Measurements from ENCODE around the gene SGMS1.

The SGMS1 gene

DNA sequence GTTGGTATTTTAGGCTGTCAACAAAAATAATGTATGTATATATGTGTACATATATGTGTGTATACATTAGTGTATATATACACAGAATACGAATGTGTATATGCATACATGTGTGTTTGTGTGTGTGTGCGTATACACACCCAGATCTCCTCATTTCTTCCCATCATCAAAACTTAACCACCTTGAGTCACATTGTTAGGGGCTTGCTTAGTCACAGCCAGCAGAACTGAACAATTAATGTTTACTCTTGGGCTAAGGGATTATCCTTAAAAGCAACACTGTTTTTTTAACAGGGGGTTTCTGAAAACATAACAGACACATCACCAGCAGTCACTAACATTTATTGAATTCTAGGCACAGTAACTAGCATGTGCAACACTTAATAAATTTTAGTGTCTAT lies 289.5 kb downstream of the SGMS1 start:
- no peak for DNase-seq (ENCODE audit: low read depth)

DNA sequence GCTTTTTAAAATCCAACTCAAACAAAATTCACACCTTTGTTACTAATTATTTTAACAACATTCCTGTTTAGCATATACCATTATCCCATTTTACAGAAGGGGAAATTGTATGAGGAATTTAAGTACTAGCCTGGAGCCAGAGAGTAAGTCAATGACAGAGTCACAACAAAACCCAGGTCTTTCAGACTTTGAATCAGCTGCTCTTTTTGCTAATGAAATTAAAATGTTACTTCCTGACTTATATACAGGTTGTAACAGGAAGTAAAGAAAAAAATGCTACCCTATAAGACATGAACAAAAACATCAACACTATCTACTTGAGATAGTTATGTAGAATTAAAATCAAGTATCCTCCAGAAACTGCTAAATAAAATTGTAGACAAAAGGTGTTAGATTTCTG lies 289.9 kb downstream of the SGMS1 start:
- DNase-seq (ENCODE audit: low read depth) = no peak

DNA sequence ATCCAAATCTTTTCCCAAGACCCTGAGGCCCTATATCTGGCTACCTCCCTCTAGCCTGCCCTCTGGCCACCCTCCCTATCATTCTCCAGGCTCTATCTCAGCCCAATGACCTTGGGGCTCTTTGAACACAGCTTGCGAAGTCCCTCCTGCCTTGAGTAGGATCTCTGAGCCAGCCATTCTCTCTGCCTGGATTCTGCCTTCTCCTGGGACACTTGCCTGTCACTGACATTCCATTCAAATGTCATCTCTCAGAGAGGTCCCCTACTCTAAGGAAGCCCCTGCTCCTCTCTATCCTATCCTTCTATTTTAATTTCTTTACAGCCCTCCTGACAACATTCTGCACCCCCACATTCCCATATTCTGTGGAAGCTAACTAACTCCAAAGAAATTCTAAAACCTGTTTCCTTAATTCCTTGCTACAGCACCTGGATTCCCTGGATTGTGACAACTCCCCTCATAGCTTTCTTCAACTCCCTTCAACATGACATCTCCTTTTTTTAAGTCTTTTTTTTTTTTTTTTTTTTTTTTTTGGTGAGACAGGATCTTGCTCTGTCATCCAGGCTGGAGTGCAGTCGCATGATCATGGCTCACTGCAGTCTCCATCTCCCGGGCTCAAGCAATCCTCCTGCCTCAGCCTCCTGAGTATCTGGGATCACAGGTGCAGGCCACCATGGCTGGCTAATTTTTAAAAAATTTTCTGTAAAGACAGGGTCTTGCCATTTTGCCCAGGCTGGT lies 291.5 kb downstream of the SGMS1 start:
- DNase-seq (ENCODE audit: low read depth) = no peak

DNA sequence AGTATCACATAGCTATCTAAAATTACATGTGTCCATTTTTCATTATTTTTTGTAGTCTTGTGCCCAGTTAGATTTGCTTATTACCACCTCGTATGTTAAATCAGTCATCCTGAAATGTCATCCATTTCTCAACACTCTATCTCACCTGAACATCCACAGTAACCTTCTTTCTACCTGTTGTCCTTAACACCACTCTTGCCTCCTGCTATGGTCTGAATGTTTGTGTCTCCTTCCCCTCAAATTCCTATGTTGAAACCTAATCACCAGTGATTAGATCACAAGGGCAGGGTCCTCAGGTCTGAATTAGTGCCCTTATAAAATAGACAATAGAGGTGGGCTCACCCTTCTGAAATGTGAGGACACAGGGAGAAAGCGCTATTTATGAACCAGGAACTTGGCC lies 292.3 kb downstream of the SGMS1 start:
- no peak for DNase-seq (ENCODE audit: low read depth)

DNA sequence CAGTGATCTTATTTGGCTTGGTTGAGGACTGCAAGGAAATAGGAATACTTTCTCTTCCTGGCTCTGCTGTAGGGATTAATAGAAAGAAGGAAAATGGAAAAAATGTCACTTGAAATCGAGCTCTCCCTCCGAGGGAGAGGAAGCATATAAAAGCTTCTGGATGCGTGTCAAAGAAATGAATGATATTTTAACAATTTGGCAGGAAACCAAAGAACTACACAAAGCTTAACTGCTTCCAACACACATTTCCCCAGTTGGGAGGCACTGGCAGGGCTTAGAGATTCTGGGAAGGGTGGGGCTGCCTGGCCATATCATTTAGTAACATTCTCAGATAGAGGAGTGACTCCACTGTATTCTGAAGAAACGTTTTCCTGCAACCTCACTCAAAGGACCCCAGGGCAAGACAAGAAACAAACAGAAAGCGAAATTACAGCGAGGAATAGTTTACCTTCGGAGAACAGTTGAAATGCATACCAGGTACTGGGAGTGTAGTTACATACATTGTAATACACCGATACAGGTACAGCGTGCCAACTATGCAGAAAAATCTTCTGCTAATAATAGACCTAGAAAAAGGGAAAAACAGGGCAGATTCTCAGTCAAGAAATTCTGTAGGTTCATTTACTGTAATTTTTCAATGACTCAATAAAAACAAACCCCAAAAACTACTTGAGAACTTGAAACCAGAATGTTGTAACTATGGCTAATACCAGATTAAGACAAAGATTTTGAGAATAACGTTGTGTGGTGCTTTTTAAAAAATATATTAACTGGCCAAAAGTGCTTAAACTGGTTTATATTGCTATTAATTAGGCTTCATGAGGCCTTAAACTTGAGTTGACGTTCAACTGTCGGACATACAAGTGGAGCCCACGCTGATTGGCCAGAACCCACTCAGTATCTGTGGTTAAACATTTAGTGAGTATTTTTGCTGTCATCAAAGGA lies 296.7 kb downstream of the SGMS1 start:
- peak; percentile 75 for DNase-seq (ENCODE audit: low read depth)

DNA sequence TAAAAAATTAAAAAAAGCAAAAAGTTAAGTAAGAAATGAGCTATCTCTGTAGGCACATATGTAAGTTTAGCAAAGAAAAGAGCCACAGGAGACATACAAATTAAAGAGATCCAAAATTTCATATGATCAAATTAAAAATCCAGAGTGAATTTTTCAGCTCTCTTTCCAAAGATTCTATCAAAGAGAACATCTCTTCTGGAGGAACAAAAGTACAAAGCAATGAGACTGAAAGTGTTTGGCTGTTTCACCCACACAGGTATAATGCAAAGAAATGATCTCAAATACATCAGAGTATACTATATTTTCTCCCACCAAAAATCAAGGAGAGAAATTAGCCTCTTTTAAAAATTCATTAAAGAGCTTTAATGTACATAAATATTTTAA lies 297.6 kb downstream of the SGMS1 start:
- no peak for DNase-seq (ENCODE audit: low read depth)

DNA sequence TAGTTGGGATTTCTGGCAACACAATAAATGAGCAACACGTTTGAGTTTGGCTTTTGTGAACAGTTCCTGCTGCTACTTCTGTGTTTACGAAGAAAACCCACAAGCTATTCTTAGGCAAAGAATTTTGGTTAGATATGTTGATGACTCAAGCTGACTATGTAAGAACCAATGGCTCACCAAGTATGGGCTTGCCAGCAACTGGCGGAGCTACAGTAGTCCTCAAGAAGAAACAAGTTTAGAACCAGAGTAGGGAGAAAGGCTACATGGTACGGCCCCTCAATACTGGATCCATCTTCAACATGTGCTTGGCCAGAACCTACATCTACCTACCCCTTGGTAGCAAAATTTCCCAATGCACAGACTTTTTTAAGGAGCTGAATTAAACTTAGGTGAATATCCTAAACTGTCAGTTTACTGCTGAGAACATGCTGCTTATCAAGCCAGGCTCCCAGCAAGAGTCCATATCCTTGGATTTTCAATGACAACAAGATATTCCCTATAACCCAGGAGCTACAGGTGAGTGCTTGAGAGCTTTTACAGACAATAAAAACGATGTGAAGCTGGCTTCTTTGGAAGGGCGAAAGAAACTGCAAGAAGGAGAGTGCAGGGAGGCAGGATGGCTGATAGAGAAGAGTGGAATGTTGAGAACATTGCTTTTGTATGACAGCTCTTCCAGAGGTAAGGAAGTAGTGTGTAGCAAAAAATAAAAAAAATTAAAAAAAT lies 298.1 kb downstream of the SGMS1 start:
- peak; percentile 97 for DNase-seq (ENCODE audit: low read depth)

DNA sequence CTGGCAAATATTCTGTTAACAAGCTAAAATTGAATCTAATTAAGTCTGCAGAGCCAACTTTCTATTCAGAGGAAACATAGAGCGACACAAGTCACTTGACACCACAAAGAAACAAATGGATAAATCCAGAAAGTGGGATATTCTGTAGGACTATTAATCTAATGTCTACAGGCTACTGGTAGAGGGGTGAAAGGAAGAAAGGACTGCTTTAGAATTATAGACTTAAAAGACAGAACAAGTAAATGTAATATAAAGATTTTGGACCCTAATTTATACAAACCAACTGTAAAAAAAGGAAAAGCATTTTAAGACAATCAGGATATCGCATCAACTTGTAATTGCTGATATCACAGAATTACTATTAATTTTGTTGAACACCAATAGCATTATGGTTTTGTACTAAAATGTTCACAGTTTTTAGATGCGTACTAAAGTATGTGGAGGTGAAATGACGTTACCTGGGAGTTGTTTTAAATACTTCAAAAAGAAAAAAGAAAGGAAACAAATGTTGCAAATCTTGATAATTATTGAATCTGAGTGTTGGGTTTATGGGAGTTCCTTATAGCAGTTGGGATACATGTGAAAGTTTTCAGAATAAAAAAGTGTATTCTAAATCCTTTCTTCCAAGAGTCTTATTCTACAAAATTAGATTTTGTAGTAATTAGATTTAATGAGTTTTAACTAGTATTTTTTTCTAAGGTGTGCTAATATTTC lies 298.9 kb downstream of the SGMS1 start:
- DNase-seq (ENCODE audit: low read depth) = no peak

DNA sequence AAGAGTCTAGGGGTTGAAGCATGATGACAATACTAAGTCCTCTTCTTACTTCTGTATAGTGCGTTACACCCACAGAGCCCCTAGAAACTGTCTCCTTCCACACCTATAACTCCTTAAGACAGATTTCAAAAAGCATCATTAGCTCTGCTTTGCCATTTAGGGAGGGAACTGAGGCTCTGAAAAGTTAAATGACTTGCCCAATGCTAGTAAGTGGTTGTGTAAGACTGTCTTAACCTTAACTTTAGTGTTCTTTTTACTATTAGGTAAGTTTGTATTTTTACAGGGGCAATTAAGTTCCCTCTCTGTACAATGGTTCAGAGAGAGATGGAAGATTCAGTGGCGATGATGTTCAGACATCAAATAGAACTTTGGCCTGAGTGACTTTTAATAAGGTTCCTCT lies 299.7 kb downstream of the SGMS1 start:
- no peak for DNase-seq (ENCODE audit: low read depth)

DNA sequence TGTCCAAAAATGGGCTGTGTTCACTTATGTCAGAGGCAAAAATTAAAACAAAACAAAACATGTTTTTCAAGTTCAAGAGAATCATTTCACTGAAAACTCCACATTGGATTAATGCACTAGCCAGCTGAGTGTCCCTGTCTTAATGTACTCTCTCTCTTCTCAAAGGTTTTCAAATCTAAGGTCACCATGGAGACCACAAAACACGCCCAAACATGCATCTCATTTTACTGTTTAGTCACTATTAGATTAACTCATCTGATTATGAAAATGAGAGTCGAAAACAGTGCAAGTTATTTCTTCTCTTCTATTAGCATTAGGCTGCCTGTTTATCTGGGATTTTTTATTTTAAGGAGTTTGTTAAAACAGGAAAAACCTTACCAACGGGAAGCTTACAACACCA lies 301.7 kb downstream of the SGMS1 start:
- peak; percentile 54 for DNase-seq (ENCODE audit: low read depth)

DNA sequence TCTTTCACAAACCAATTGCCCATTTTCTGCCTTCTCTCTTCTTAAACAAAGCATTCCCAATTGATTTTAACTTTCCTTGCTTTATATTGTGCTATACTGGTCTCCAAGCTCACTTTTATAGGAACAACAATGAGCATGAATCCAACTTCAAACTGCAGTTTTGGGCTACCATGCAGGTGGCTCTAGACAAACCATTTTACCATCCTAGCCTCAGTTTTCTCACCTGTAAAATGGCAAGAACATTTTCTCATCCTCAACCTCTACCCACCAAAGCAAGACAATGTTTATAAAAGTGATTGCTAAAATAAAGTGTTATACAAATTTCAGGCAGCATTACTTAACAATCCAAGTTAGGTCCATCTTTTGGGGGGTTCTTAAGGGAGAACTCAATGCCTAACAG lies 305.6 kb downstream of the SGMS1 start:
- no peak for DNase-seq (ENCODE audit: low read depth)

DNA sequence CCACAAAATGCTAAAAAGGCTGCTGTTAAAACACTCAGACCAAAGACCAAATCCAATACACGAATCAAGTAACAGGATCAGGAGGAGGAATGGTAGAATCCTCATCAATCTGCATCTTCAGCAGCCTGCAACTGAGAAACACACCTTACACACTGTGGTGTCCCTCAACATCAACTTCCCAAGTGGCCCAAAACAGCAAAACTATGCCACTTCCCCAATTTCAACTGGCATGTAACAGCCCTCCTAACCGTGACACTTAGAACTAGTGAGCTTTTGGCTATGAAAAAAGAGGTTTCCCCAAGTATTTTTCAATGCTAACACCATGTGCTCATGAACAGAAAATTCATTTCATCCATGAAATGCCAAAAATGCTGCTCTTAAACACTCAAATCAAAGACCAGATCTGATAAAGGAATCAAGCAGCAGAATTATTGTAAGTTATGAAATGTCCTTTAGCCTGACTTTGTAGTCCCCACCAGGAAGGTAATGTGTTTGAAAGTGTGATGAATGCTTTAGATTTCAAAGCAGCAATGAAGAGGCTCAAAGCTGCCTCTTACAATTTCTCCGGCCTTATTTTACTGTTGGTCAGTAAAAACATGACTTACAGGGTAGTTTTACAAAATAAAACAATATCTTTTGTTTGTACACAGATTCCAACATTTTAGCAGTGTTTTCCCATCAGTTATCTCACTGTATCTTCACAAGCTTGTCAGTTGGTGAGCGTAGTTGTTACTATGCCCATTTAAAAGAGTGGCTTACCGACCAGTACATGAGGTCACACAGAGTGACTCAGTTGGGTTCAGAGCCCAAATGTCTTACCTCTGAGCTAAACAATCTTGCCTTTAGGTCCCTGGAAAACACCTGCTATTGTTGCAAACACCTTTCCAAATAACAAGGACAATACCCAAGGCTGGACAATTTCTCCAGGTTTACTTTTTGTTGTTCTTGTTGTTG lies 306.8 kb downstream of the SGMS1 start:
- no peak for DNase-seq (ENCODE audit: low read depth)

DNA sequence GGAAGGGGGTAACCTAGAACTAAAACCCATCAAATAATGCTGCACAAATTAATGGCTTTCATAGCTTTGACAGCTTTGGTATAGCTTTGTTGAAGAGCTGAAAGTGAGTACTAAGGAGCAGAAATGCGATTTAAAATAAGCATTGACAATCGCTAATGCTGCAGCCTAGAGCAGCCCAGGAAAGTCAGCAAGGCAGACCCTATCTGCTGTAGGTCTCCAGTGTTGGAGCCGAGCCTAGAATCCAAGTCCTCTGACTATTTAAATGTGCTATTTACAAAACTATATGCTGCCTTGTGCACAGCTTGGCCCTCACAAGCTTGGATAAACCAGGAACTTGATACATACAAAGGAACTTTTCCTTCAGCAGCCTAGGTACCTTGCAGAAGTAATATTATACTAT lies 307.6 kb downstream of the SGMS1 start:
- no peak for DNase-seq (ENCODE audit: low read depth)

DNA sequence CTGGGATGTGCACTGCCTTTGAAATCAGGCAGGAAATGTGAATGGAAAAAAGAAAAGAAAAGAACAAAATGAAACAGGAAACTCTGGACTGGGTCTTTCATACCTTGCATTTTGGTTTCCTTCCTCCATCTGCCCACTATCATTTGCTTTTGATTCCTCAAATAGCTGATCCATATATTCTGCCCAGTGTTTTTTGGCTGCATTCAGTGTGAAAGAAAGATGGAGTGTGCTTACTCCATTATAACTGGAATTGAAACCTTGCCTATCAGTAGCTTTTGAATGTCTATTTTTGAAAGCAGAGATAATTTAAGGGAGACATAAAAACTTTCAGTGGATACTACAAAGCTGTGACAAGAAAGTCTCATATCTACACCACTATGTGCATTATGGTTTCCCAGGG lies 308.3 kb downstream of the SGMS1 start:
- DNase-seq (ENCODE audit: low read depth) = no peak

DNA sequence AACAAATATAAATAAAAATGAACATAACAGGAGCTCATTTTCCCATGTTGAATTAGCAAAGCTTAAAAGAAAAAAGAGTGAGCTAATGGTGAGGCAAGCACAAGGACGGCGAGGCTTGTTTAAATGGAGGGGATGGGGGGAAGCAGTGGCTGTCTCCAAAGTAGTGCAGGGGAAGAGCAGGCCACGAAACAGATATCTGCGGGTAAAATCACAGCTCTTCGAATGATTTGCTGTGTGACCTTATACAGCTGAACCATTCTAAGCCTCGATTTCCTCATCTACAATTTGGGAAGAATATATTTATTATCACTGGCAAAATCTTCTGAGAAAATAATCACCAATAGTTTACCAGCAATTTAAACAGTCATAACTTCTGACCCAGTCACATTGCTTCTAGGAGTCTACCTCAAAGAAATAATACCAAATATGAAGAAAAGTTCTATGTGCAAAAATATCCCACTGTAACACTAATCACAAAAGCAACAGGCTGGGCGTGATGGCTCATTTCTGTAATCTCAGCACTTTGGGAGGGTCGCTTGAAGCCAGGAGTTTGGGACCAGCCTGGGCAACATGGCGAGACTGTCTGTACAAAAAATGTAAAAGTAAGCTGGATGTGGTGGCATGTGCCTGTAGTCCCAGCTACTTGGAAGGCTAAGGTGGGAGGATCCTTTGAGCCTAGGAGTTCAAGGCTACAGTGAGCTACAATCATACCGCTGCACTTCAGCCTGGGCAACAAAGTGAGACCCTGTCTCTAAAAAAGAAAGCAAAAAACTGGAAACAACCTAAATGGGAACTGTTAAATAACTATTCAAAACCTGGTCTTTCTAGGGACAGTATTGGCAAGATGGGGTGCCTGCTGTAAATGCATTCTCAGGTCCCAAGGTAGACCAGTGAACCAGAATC lies 309.3 kb downstream of the SGMS1 start:
- DNase-seq (ENCODE audit: low read depth) = no peak

DNA sequence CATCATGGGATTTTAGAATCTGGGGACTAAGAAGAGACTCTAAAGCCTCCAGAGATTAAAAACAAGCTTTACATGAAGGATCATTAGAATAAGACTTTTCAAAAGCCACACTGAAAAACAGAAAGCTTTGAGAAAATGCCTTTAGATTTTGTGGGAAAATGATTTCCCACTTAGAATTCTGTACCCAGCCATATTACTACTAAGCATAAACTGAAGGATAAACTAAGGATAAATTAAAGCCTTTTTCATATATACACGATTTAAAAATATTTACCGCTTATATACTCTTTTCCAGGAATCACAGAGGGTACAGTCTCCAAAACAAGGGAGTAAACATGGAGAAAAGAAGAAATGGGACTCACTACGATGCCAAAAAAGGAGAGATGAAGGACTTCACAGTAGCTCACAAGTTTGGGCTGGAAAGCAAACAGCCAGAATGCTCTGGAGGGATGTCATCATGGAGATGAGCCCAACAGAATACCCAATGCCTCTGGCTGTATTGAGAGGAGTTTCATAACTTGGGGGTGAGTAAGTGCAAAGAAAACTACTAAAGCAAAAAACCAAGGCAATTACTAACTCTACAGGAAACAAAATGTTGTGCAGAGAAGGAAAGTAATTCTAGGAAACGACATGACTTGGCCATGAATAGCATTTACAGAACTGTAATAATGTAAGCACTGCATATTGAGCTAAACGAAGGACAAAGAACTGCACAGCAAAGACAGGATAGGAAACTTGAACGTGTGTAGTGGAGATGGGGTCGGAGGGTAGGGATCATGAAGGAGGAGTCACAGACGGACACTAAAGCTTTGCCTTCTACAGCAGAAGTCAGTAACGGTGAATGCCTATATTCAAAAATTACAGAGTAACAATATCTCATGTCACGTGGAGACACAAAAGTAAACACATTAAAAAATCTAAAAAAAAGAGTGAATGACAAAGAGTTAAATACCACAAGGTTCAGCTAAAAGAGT lies 311.0 kb downstream of the SGMS1 start:
- peak; percentile 57 for DNase-seq (ENCODE audit: low read depth)

DNA sequence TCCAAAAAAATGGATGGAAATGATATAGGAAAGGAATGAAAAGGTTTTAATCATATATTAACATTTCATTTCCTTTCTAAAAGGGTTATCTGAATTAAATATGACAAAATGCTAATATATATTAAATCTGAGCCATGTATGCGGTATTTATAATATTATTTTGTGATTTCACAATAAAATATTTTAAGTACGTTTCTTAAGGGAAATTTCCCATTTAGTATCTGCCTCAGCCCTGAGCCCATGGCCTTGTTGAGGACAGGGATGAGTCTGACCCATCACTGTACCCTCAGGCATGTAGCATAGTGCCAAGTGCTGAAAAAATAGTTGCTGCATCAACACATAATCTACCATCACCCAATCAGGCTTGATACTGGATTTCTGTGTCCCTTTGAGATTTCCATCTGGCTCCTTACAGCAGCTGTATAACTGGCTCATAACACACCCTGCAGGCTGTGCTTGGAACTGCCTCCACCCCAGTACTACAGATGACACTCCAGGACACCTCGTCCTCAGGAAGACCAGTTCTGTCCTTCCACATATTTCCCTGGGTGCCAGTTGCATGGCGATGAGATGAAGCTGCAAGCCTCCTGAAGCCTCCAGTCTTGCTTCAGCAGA lies 313.1 kb downstream of the SGMS1 start:
- no peak for DNase-seq (ENCODE audit: low read depth)

DNA sequence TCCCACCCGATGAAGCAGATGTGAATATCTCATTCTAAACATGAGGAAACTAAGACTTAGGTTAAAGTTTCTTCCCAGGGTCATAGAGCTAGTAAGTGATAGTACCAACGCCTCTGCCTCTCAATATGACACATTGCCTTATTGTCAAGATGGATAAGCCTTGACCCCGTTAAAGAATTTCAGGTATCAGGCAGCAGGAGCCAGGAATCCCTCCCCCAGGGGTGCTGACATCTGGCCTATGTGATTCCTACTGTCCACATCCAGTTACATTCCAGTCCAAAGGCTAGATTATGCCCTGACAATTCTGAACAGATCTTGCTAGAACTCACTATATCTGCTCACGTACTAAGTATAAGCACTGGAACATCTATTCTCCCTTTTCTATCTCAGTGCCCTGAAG lies 314.4 kb downstream of the SGMS1 start:
- DNase-seq (ENCODE audit: low read depth) = no peak
